HAP-1 (cell line): Measurements from ENCODE around the gene TRIM4.
"Not testable (repeated sequence)": the region's sequence is repeated elsewhere in the genome, so short reads cannot be mapped to it uniquely, and the experiment has no call there.

Experiments used
- DNase-seq, 2 experiments: peaks; one replicate each; pipeline ENCODE4 v3.0.0-alpha.2; 2016 to 2020; ENCODE audit warnings: low spot score in 2 of 2
- H3K27me3 ChIP-seq: fragments of 250-450 bp; sonication (Bioruptor Pico); 2 replicates; pipeline ENCODE4 v1.5.1; 2020; ENCODE audit warnings: low read depth, mild to moderate bottlenecking, moderate library complexity
- H3K36me3 ChIP-seq: fragments of 250-450 bp; sonication (Bioruptor Pico); replicated peaks from 2 replicates; pipeline ENCODE4 v1.5.1; 2020; ENCODE audit warnings: mild to moderate bottlenecking
- H3K4me1 ChIP-seq: fragments of 250-450 bp; sonication (Bioruptor Pico); 2 replicates; pipeline ENCODE4 v1.5.1; 2020; ENCODE audit warnings: mild to moderate bottlenecking
- H3K4me3 ChIP-seq: fragments of 250-450 bp; sonication (Bioruptor Pico); 2 replicates; pipeline ENCODE4 v1.5.1; 2020; ENCODE audit warnings: mild to moderate bottlenecking, moderate library complexity
- H3K9me3 ChIP-seq: fragments of 250-450 bp; sonication (Bioruptor Pico); 2 replicates; pipeline ENCODE4 v1.5.1; 2020; ENCODE audit warnings: mild to moderate bottlenecking, moderate library complexity
- in situ Hi-C: fragments of 300-500 bp; cut with MboI; formaldehyde crosslinking; loops from 3 replicates; pipeline ENCODE4 v1.14.3; 2020; ENCODE audit warnings: low sequenced_read_pairs, inconsistent platforms, mixed read lengths

The TRIM4 gene, protein sequence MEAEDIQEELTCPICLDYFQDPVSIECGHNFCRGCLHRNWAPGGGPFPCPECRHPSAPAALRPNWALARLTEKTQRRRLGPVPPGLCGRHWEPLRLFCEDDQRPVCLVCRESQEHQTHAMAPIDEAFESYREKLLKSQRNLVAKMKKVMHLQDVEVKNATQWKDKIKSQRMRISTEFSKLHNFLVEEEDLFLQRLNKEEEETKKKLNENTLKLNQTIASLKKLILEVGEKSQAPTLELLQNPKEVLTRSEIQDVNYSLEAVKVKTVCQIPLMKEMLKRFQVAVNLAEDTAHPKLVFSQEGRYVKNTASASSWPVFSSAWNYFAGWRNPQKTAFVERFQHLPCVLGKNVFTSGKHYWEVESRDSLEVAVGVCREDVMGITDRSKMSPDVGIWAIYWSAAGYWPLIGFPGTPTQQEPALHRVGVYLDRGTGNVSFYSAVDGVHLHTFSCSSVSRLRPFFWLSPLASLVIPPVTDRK

DNA sequence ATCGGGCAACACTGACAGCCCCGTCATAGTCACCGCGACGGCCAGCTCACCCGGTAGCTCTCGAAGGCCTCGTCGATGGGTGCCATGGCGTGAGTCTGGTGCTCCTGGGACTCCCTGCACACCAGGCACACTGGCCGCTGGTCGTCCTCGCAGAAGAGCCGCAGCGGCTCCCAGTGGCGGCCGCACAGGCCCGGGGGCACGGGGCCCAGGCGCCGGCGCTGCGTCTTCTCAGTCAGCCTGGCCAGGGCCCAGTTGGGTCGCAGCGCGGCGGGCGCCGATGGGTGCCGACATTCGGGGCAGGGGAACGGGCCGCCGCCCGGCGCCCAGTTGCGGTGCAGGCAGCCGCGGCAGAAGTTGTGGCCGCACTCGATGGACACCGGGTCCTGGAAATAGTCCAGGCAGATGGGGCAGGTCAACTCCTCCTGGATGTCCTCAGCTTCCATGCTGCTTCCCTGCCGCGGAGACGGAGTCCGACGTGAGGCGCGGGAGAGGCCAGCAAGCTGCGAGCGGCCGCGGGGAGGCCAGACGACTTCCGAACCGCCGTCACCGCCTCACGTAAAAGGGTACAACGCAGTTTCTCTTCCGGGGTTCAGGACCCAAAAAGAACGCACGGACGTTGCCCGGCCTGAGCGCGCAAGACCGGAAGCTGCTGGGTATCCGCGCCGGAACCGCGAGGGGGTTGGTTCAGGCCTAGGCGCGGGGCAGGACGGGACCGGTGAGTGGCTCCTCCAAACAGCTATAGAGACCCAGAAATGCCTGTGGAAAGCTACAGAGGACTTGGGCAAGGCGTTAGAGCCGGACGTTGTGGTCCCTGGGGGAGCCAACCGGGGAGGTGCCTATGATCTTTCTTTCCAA lies at the start of gene TRIM4:
TSS of gene TRIM4 (minus strand) at position 572 of the 855 bp plus-strand sequence. CDS start at position 443, 129 bp downstream.
- peak; percentile 70 to 87 for DNase-seq
- H3K4me1 ChIP-seq: peaks cover 3% of the 10 kb centered on the region
- H3K36me3 ChIP-seq: no peaks in the 10 kb centered on the region; the same call in 1 of the 2 replicates
- peak within 1 kb of the TSS; percentile 58 for H3K4me3 ChIP-seq
- in situ Hi-C loops: no loop called here
- no peaks in the 10 kb centered on the region; the same call in 1 of the 2 replicates for H3K27me3 ChIP-seq
- H3K9me3 ChIP-seq: no peaks in the 10 kb centered on the region

DNA sequence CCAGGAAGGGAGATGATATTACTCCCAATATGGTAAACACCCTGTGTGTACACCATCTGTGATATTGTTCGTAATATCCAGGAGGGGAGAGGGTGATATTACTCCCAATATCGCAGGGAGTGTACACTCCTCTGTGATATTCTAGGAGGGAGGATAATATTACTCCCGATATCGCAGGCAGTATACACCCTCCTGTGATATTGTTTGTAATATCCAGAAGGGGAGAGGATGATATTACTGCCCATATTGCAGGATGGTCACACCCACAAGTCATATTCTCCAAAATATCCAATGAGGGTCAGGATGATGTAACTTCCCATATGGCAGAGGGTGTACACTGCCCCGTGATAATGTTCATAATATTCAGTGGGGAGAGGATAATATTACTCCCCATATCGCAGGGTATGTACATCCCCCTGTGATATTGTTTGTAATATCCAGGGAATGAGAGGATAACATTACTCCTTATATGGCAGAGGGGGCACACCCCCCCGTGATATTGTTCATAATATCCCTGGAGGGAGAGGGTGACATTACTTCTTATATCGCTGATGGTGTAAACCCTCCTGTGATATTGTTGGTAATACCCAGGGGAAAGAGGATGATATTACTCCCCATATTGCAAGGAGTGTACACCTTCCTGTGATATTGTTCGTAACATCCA lies 39.4 kb upstream of the TRIM4 start:
- Histone ChIP-seq H3K4me1 (no peaks in the 10 kb centered on the region), H3K9me3 (no peaks in the 10 kb centered on the region), H3K27me3 (peaks cover 39% of the 10 kb centered on the region), H3K36me3 (no peaks in the 10 kb centered on the region), H3K4me3 (no peak overlapping the region)
- in situ Hi-C loops: no loop called here
- DNase-seq: no peak

DNA sequence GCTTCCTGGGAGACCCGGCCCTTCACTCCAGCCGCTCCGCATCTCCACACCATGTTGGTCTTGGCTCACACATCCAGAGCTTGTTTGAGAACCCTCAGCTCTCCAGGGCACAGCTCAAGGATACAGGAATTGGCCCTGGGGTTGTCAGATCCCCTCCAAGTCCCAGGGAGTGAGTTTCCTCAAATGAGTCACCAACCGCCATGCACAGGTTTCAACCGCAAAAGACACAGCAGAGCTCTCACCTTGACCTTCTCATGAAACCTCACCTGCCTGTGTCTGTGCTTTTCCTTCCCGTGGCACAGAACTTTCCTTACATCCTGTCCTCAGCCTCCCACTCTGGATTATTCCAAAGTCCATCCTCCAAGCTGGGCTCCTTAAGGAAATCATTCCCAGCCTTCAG lies 35.9 kb upstream of the TRIM4 start:
- H3K27me3 ChIP-seq: peaks cover 34% of the 10 kb centered on the region
- 0 out of 2 replicates have a peak, but pooled peaks cover under 1% of the 10 kb centered on the region for H3K9me3 ChIP-seq
- H3K36me3 ChIP-seq: no peaks in the 10 kb centered on the region
- in situ Hi-C loops: no loop called here
- no peak overlapping the region for H3K4me3 ChIP-seq
- no peaks in the 10 kb centered on the region for H3K4me1 ChIP-seq
- DNase-seq: no peak

DNA sequence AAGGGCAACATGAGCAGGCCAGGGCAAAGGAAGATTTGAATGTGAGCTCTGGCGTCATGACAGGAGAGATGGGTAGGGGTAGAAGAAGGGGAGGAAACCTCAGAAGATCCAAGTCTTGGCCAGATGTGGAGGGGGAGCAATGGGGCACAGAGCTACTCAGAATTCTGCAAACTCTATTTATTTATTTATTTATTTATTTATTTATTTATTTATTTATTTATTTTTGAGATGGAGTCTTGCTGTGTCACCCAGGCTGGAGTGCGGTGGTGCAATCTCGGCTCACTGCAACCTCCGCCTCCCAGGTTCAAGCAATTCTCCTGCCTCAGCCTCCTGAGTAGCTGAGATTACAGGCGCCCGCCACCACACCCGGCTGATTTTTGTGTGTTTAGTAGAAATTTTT lies 35.3 kb upstream of the TRIM4 start:
- H3K27me3 ChIP-seq: peaks cover 34% of the 10 kb centered on the region
- in situ Hi-C loops: not testable (repeated sequence)

DNA sequence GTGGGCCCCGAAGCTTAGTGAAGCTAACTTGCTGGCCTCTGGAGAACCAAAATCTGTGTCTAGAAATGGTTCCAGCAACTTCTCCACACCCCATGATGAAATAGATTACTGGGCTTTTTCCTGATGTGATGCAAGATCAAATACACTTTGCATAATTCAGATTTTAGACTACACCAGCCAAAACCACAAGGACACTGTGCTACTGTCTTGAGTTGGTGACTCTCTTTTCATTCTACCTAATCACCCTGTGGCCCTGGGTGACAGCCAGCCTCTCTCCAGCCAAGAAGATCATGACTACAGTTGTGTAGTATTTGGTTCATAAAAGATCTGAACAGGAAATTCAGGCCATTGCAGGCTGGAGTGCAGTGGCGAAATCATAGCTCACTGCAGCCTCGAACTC lies 34.3 kb upstream of the TRIM4 start:
- Histone ChIP-seq H3K36me3 (no peaks in the 10 kb centered on the region), H3K9me3 (peaks cover 7% of the 10 kb centered on the region; the same call in 1 of the 2 replicates), H3K4me1 (no peaks in the 10 kb centered on the region), H3K4me3 (no peak overlapping the region), H3K27me3 (peaks cover 31% of the 10 kb centered on the region)
- in situ Hi-C loops: no loop called here
- DNase-seq: no peak

More for the DNA sequence above, 35.3 kb upstream of the TRIM4 start:
- H3K36me3 ChIP-seq, DNase-seq, H3K4me3 ChIP-seq, H3K9me3 ChIP-seq, H3K4me1 ChIP-seq: not testable (repeated sequence)

DNA sequence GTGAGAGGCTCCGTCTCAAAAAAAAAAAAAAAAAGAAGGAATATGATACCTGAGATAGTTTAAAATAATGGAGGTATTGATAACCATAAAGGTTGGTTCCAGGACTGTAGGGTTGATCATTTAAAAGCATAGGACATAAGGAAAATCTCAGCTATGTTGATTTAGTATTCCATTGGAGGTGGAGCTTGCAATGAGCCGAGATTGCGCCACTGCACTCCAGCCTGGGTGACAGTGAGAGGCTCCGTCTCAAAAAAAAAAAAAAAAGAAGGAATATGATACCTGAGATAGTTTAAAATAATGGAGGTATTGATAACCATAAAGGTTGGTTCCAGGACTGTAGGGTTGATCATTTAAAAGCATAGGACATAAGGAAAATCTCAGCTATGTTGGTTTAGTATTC lies 33.3 kb upstream of the TRIM4 start:
- peaks cover 29% of the 10 kb centered on the region for H3K27me3 ChIP-seq
- H3K9me3 ChIP-seq, H3K4me3 ChIP-seq, H3K4me1 ChIP-seq, H3K36me3 ChIP-seq, in situ Hi-C loops, DNase-seq: not testable (repeated sequence)

DNA sequence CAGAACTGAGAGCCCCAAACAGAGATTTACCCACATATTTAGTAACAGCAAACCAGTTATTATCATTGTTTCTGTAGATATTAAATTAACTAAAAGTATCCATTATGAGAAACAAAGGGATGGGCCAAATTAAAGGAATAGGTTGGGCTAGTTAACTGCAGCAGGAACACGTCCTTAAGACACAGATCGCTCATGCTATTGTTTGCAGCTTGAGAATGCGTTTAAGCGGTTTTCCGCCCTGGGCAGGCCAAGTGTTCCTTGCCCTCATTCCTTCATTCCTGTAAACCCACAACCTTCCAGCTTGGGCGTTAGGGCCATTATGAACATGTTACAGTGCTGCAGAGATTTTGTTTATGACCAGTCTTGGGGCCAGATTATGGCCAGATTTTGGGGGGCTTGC lies 31.5 kb upstream of the TRIM4 start:
- H3K9me3 ChIP-seq, H3K4me3 ChIP-seq, H3K36me3 ChIP-seq, H3K4me1 ChIP-seq, in situ Hi-C loops, DNase-seq: not testable (repeated sequence)
- H3K27me3 ChIP-seq: peaks cover 15% of the 10 kb centered on the region

DNA sequence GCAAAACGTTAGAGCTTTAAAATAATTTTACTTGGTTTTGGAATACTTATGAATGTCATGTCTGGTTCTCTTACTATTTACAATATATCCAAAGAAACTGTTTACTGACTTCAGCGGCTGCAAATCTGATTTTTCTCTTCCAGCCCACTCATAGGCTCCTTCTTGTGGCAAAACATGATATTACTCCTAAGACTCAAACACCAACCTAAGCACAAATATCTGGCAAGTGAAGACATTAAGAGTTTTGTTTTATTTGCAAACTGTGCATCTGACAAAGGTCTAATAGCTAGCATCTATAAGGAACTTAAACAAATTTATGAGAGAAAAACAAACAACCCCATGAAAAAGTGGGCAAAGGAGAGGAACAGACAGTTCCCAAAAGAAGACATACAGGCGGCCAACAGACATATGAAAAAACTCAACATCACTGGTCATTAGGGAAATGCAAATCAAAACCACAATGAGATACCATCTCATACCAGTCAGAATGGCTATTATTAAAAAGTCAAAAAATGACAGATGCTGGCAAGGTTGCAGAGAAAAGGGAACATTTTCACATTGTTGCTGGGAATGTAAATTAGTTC lies 30.4 kb upstream of the TRIM4 start:
- Histone ChIP-seq H3K36me3 (no peaks in the 10 kb centered on the region), H3K9me3 (peaks cover 7% of the 10 kb centered on the region; the same call in 1 of the 2 replicates), H3K4me3 (no peak overlapping the region), H3K27me3 (peaks cover 7% of the 10 kb centered on the region; the same call in 1 of the 2 replicates), H3K4me1 (no peaks in the 10 kb centered on the region)
- no peak for DNase-seq
- in situ Hi-C loops: no loop called here

DNA sequence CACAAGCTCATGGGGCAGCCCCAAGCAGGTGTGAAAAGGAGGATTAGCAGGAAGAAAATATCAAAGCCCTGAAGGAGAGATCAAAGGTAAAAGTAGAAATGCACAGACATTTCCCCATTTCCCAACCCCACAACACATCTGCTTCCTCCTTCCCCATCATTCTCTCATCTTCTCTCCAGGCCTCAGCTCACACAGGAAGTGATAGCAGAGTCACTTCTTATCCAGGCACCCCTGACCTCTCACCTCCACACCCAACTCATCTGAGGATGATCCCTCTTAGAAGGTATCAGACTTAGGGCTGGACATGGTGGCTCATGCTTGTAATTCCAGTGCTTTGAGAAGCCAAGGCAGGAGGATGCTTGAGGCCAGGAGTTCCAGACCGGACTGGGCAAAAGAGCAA lies 28.3 kb upstream of the TRIM4 start:
- Histone ChIP-seq H3K4me1 (no peaks in the 10 kb centered on the region), H3K4me3 (no peak overlapping the region), H3K36me3 (no peaks in the 10 kb centered on the region), H3K27me3 (no peaks in the 10 kb centered on the region), H3K9me3 (peaks cover 7% of the 10 kb centered on the region; the same call in 1 of the 2 replicates)
- DNase-seq: no peak
- in situ Hi-C loops: no loop called here

DNA sequence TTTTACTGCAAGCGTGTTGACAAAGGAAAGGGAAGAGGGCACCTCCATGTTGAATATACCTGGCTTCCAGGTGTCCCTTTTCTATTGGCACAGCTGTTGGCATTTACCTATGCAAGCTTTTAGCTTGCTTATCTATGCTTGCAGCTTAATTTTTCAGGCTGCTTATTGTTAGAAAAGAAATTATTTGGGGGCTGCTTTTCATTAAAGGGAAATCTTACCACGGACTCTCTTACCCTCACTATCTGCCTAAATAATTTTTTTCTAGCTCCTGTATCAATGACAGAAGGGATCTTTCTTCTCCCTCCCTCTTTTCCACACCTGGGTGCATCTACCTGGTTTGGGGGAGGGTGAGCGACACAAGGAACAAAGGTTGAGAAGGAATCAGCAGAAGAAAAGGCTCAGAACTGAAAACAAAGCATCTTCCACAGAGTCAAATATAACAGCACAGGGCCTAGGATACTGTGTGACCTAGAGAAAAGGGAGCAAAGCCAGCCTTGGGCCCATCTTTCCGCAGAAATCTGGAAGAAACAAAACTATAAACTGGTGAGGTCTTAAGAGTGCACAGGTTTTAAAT lies 25.3 kb upstream of the TRIM4 start:
- Histone ChIP-seq H3K4me1 (no peaks in the 10 kb centered on the region), H3K9me3 (no peaks in the 10 kb centered on the region; the same call in 1 of the 2 replicates), H3K36me3 (no peaks in the 10 kb centered on the region), H3K27me3 (no peaks in the 10 kb centered on the region), H3K4me3 (no peak overlapping the region)
- in situ Hi-C loops: no loop called here
- DNase-seq: no peak

DNA sequence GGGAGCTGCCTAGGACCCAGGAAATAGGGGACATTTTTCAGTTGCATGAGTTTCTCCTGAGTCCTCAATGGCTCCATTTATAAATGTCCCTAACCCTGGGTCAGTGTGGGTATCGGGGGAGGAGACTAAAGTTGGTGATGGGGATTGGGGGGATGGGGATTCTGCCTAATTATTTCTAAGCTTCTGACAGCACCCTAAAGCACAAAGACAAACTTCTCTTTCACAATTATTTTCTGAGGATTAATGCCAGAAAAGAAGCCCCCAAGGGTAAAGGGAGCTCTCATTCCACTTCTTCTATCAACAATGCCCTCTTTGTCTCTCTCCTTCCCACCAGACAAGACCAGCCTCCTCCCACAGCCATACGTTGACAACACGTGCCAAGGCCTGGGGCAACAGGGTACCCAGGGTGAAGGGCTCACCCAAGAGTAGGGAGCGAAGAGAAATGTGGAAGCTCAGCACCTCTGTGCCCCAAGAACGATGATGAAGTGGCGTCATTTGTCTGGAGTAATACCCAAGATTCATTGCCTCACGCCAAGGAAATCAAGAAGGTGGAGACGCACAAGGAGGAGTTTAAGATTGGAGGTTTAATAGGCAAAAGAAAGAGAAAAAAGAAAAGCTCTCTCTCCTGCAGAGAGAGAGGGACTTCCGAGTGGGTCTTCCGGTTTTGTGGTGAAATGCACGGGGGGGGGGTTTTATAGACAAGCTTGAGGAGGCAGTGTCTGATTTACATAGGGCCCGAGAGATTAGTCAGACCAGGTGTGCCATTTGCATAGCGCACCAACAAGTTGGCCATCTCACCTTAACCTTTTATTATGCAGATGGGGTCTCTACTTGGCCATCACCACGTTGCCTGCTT lies 24.5 kb upstream of the TRIM4 start:
- no peaks in the 10 kb centered on the region for H3K36me3 ChIP-seq
- H3K9me3 ChIP-seq: no peaks in the 10 kb centered on the region
- no peaks in the 10 kb centered on the region for H3K27me3 ChIP-seq
- in situ Hi-C loops: no loop called here
- no peaks in the 10 kb centered on the region for H3K4me1 ChIP-seq
- no peak overlapping the region for H3K4me3 ChIP-seq
- no peak for DNase-seq

DNA sequence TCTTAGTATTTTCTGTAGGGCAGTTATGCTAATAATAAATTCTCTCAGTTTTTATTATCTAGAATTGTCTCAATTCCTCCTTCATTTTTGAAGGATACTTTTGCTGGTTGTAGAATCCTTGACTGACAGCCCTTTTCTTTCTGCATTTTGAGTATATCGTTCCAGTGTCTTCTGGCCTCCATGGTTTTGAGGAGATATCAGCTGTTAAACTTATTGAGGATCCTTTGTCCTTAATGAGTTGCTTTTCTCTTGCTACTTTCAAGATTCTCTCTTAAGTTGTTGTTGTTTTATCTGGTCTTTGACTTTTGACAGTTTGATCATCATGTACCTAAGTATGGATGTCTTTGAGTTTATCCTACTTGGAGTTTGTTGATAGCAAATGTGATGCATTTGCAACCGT lies 19.0 kb upstream of the TRIM4 start:
- H3K4me3 ChIP-seq: no peak overlapping the region
- H3K4me1 ChIP-seq: no peaks in the 10 kb centered on the region
- no peaks in the 10 kb centered on the region for H3K36me3 ChIP-seq
- DNase-seq: no peak
- no peaks in the 10 kb centered on the region for H3K9me3 ChIP-seq
- peaks cover 9% of the 10 kb centered on the region; the same call in 1 of the 2 replicates for H3K27me3 ChIP-seq
- in situ Hi-C loops: no loop called here
